ENCODE data around the gene SBSN. TPM values are rescaled to one million over a fixed set of nuclear protein-coding genes. Genes with fewer than 3 reads are reported as not detected.

The SBSN gene
- total and polyA plus RNA-seq, 2 donors from 2014 or later, result not detected

DNA sequence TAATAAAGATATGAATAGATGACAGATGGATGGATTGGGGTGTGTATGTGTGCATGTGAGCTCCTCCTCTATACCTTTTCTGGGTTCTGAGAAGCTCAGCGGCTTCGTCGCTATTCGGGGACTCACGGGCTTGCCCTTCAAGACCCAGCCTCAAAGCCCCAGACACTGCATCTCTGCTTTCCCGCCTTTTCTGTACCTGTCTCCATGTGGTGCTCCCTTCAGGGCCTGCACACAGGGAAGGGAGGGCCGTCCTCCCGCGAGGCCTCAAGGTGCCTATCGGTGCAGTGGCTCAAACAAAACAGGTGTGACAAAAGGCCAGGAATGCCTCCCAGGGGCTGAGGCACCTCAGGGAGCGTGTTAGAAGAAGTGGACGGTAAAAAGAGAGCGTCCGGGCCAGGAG is 54.0 kb downstream of the SBSN start:
- FAIRE-seq (no peak), DNase-seq (no peak)
- Histone ChIP-seq H3K9me3 (ENCODE audit: control insufficient read depth in 2 of 3, insufficient read depth in 1 of 3, low read length in 3 of 3) (no peaks in the 10 kb centered on the region), H3K27ac (ENCODE audit: low read depth in 2 of 2, low read length in 2 of 2) (no peak overlapping the region), H3K27me3 (ENCODE audit: control insufficient read depth, insufficient read depth, low read length) (no peaks in the 10 kb centered on the region), H3K4me1 (ENCODE audit: control insufficient read depth in 2 of 3, insufficient read depth in 2 of 3, low read depth in 1 of 3, low read length in 3 of 3) (no peaks in the 10 kb centered on the region), H3K9ac (ENCODE audit: low read length in 3 of 3) (no peak overlapping the region), H3K4me3 (ENCODE audit: low read length in 3 of 3) (no peak overlapping the region), H3K36me3 (ENCODE audit: control insufficient read depth in 2 of 3, insufficient read depth in 3 of 3, low read length in 3 of 3) (no peaks in the 10 kb centered on the region)
- TF ChIP-seq, protein P1, sequence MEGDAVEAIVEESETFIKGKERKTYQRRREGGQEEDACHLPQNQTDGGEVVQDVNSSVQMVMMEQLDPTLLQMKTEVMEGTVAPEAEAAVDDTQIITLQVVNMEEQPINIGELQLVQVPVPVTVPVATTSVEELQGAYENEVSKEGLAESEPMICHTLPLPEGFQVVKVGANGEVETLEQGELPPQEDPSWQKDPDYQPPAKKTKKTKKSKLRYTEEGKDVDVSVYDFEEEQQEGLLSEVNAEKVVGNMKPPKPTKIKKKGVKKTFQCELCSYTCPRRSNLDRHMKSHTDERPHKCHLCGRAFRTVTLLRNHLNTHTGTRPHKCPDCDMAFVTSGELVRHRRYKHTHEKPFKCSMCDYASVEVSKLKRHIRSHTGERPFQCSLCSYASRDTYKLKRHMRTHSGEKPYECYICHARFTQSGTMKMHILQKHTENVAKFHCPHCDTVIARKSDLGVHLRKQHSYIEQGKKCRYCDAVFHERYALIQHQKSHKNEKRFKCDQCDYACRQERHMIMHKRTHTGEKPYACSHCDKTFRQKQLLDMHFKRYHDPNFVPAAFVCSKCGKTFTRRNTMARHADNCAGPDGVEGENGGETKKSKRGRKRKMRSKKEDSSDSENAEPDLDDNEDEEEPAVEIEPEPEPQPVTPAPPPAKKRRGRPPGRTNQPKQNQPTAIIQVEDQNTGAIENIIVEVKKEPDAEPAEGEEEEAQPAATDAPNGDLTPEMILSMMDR (IDR thresholded peaks at IDR 0.05; ENCODE audit: borderline replicate concordance, extremely low read depth, insufficient read depth), result no peak
- intact Hi-C loops (cut with DNase I), result no loop called here

Other genes starting within 250 kb of the SBSN start
- 1.3 TPM for gene HAMP, start 245.8 kb downstream of the SBSN start, total RNA-seq
- gene HAMP, start 245.8 kb downstream of the SBSN start, polyA plus RNA-seq (ENCODE audit: insufficient read depth, low read depth, low replicate concordance), result 1.1 TPM
- 1.1 TPM for gene MAG, start 236.2 kb downstream of the SBSN start, total RNA-seq
- 0.41 TPM for gene MAG, start 236.2 kb downstream of the SBSN start, polyA plus RNA-seq (ENCODE audit: insufficient read depth, low read depth, low replicate concordance)
- gene CD22, start 199.1 kb downstream of the SBSN start, total RNA-seq, result 15.4 TPM
- gene CD22, start 199.1 kb downstream of the SBSN start, polyA plus RNA-seq (ENCODE audit: insufficient read depth, low read depth, low replicate concordance), result 0.82 TPM
- gene FFAR1, start 180.4 kb downstream of the SBSN start, total RNA-seq, result not detected
- gene FFAR1, start 180.4 kb downstream of the SBSN start, polyA plus RNA-seq (ENCODE audit: insufficient read depth, low read depth, low replicate concordance), result not detected
- not detected for gene FFAR3, start 169.9 kb downstream of the SBSN start, total RNA-seq
- not detected for gene FFAR3, start 169.9 kb downstream of the SBSN start, polyA plus RNA-seq (ENCODE audit: insufficient read depth, low read depth, low replicate concordance)
- not detected for gene GPR42, start 157.2 kb downstream of the SBSN start, total RNA-seq
- not detected for gene GPR42, start 157.2 kb downstream of the SBSN start, polyA plus RNA-seq (ENCODE audit: insufficient read depth, low read depth, low replicate concordance)
- gene FFAR2, start 80.1 kb downstream of the SBSN start, total RNA-seq, result 0.22 TPM
- not detected for gene FFAR2, start 80.1 kb downstream of the SBSN start, polyA plus RNA-seq (ENCODE audit: insufficient read depth, low read depth, low replicate concordance)
- not detected for gene KRTDAP, start 37.8 kb downstream of the SBSN start, total RNA-seq
- gene KRTDAP, start 37.8 kb downstream of the SBSN start, polyA plus RNA-seq (ENCODE audit: insufficient read depth, low read depth, low replicate concordance), result not detected
- 150 TPM for gene DMKN, start 14.7 kb downstream of the SBSN start, total RNA-seq
- 137 TPM for gene DMKN, start 14.7 kb downstream of the SBSN start, polyA plus RNA-seq (ENCODE audit: insufficient read depth, low read depth, low replicate concordance)
- gene GAPDHS, start 5.1 kb upstream of the SBSN start, total RNA-seq, result not detected
- not detected for gene GAPDHS, start 5.1 kb upstream of the SBSN start, polyA plus RNA-seq (ENCODE audit: insufficient read depth, low read depth, low replicate concordance)
- gene TMEM147, start 17.3 kb upstream of the SBSN start, total RNA-seq, result 76.9 TPM
- gene TMEM147, start 17.3 kb upstream of the SBSN start, polyA plus RNA-seq (ENCODE audit: insufficient read depth, low read depth, low replicate concordance), result 233 TPM
- not detected for gene ATP4A, start 35.3 kb upstream of the SBSN start, total RNA-seq
- not detected for gene ATP4A, start 35.3 kb upstream of the SBSN start, polyA plus RNA-seq (ENCODE audit: insufficient read depth, low read depth, low replicate concordance)
- gene PMIS2, start 57.9 kb upstream of the SBSN start, total RNA-seq, result not detected
- not detected for gene PMIS2, start 57.9 kb upstream of the SBSN start, polyA plus RNA-seq (ENCODE audit: insufficient read depth, low read depth, low replicate concordance)
- 15.9 TPM for gene HAUS5, start 84.4 kb upstream of the SBSN start, total RNA-seq
- gene HAUS5, start 84.4 kb upstream of the SBSN start, polyA plus RNA-seq (ENCODE audit: insufficient read depth, low read depth, low replicate concordance), result 6.8 TPM
- gene RBM42, start 100.7 kb upstream of the SBSN start, total RNA-seq, result 77.6 TPM
- gene RBM42, start 100.7 kb upstream of the SBSN start, polyA plus RNA-seq (ENCODE audit: insufficient read depth, low read depth, low replicate concordance), result 78.1 TPM
- 0.38 TPM for gene ETV2, start 113.4 kb upstream of the SBSN start, total RNA-seq
- 3.3 TPM for gene ETV2, start 113.4 kb upstream of the SBSN start, polyA plus RNA-seq (ENCODE audit: insufficient read depth, low read depth, low replicate concordance)
- 323 TPM for gene COX6B1, start 120.0 kb upstream of the SBSN start, total RNA-seq
- gene COX6B1, start 120.0 kb upstream of the SBSN start, polyA plus RNA-seq (ENCODE audit: insufficient read depth, low read depth, low replicate concordance), result 1,951 TPM
- not detected for gene UPK1A, start 138.2 kb upstream of the SBSN start, total RNA-seq
- 0.32 TPM for gene UPK1A, start 138.2 kb upstream of the SBSN start, polyA plus RNA-seq (ENCODE audit: insufficient read depth, low read depth, low replicate concordance)
- 1.8 TPM for gene ZBTB32, start 176.2 kb upstream of the SBSN start, total RNA-seq
- gene ZBTB32, start 176.2 kb upstream of the SBSN start, polyA plus RNA-seq (ENCODE audit: insufficient read depth, low read depth, low replicate concordance), result not detected
- 40.8 TPM for gene KMT2B, start 189.7 kb upstream of the SBSN start, total RNA-seq
- 14.8 TPM for gene KMT2B, start 189.7 kb upstream of the SBSN start, polyA plus RNA-seq (ENCODE audit: insufficient read depth, low read depth, low replicate concordance)
- 22.3 TPM for gene IGFLR1, start 214.1 kb upstream of the SBSN start, total RNA-seq
- gene IGFLR1, start 214.1 kb upstream of the SBSN start, polyA plus RNA-seq (ENCODE audit: insufficient read depth, low read depth, low replicate concordance), result 26.0 TPM
- 27.4 TPM for gene U2AF1L4, start 217.1 kb upstream of the SBSN start, total RNA-seq
- gene U2AF1L4, start 217.1 kb upstream of the SBSN start, polyA plus RNA-seq (ENCODE audit: insufficient read depth, low read depth, low replicate concordance), result 47.7 TPM
- gene PSENEN, start 217.3 kb upstream of the SBSN start, total RNA-seq, result 84.0 TPM
- gene PSENEN, start 217.3 kb upstream of the SBSN start, polyA plus RNA-seq (ENCODE audit: insufficient read depth, low read depth, low replicate concordance), result 185 TPM
- gene LIN37, start 220.3 kb upstream of the SBSN start, total RNA-seq, result 11.2 TPM
- gene LIN37, start 220.3 kb upstream of the SBSN start, polyA plus RNA-seq (ENCODE audit: insufficient read depth, low read depth, low replicate concordance), result 11.4 TPM
- 64.3 TPM for gene HSPB6, start 228.7 kb upstream of the SBSN start, total RNA-seq
- gene HSPB6, start 228.7 kb upstream of the SBSN start, polyA plus RNA-seq (ENCODE audit: insufficient read depth, low read depth, low replicate concordance), result 53.1 TPM
- 34.9 TPM for gene PROSER3, start 229.9 kb upstream of the SBSN start, total RNA-seq
- 2.8 TPM for gene PROSER3, start 229.9 kb upstream of the SBSN start, polyA plus RNA-seq (ENCODE audit: insufficient read depth, low read depth, low replicate concordance)
- 18.5 TPM for gene ARHGAP33, start 247.3 kb upstream of the SBSN start, total RNA-seq
- gene ARHGAP33, start 247.3 kb upstream of the SBSN start, polyA plus RNA-seq (ENCODE audit: insufficient read depth, low read depth, low replicate concordance), result 5.6 TPM